Measurements from ENCODE around the gene ANP32E.
A peak's percentile ranks its signal among the peaks of the same experiment; 100 is the strongest.
"Not testable (repeated sequence)": the region's sequence is repeated elsewhere in the genome, so short reads cannot be mapped to it uniquely, and the experiment has no call there.

Gene ANP32E

GRCh38 chr1:150213170-150214098 lies 22.5 kb downstream of the ANP32E start:
- peak; percentile 98 for DNase-seq (ENCODE audit: low spot score)

- DNase-seq (ENCODE audit: low spot score): no peak
Measured at GRCh38 chr1:150212070-150212469, 23.8 kb downstream of the ANP32E start.

GRCh38 chr1:150210706-150211105 lies 25.2 kb downstream of the ANP32E start:
- DNase-seq (ENCODE audit: low spot score): no peak

- no peak for DNase-seq (ENCODE audit: low spot score)
Measured at GRCh38 chr1:150210091-150210490, 25.8 kb downstream of the ANP32E start.

- DNase-seq (ENCODE audit: low spot score): not testable (repeated sequence)
Measured at GRCh38 chr1:150208460-150208859, 27.5 kb downstream of the ANP32E start.

GRCh38 chr1:150207281-150207971 lies 28.5 kb downstream of the ANP32E start:
- no peak for DNase-seq (ENCODE audit: low spot score)

- DNase-seq (ENCODE audit: low spot score): no peak
Measured at GRCh38 chr1:150196417-150196816, 39.5 kb downstream of the ANP32E start.

- peak; percentile 32 for DNase-seq (ENCODE audit: low spot score)
Measured at GRCh38 chr1:150194381-150195031, 41.4 kb downstream of the ANP32E start.

- DNase-seq (ENCODE audit: low spot score): peak; percentile 57
Measured at GRCh38 chr1:150192012-150192411, 43.9 kb downstream of the ANP32E start.

GRCh38 chr1:150187560-150187931 lies 48.4 kb downstream of the ANP32E start:
- no peak for DNase-seq (ENCODE audit: low spot score)

GRCh38 chr1:150186789-150187559 lies 48.9 kb downstream of the ANP32E start:
- peak; percentile 66 for DNase-seq (ENCODE audit: low spot score)

- not testable (repeated sequence) for DNase-seq (ENCODE audit: low spot score)
Measured at GRCh38 chr1:150186438-150186788, 49.5 kb downstream of the ANP32E start.

- DNase-seq (ENCODE audit: low spot score): no peak
Measured at GRCh38 chr1:150185481-150185880, 50.4 kb downstream of the ANP32E start.

GRCh38 chr1:150183061-150183460 lies 52.9 kb downstream of the ANP32E start:
- no peak for DNase-seq (ENCODE audit: low spot score)

GRCh38 chr1:150182247-150182646 lies 53.7 kb downstream of the ANP32E start:
- no peak for DNase-seq (ENCODE audit: low spot score)

GRCh38 chr1:150180474-150180873 lies 55.4 kb downstream of the ANP32E start:
- no peak for DNase-seq (ENCODE audit: low spot score)

- no peak for DNase-seq (ENCODE audit: low spot score)
Measured at GRCh38 chr1:150179867-150180266, 56.0 kb downstream of the ANP32E start.

GRCh38 chr1:150178548-150178947 lies 57.4 kb downstream of the ANP32E start:
- DNase-seq (ENCODE audit: low spot score): no peak

GRCh38 chr1:150176593-150176992 lies 59.3 kb downstream of the ANP32E start:
- DNase-seq (ENCODE audit: low spot score): no peak

GRCh38 chr1:150173141-150173585 lies 62.7 kb downstream of the ANP32E start:
- peak; percentile 34 for DNase-seq (ENCODE audit: low spot score)

GRCh38 chr1:150171801-150172200 lies 64.1 kb downstream of the ANP32E start:
- DNase-seq (ENCODE audit: low spot score): no peak

Measured in AG20443 (cell line).